ENCODE measurements around the gene TCF12. TPM values are rescaled to one million over a fixed set of nuclear protein-coding genes. Genes with fewer than 3 reads are reported as not detected.
"Not testable (repeated sequence)": the region's sequence is repeated elsewhere in the genome, so short reads cannot be mapped to it uniquely, and the experiment has no call there.

Gene TCF12
- total RNA-seq, 4 donors from 2014 or later, result 105 to 446 (median 180) TPM

DNA sequence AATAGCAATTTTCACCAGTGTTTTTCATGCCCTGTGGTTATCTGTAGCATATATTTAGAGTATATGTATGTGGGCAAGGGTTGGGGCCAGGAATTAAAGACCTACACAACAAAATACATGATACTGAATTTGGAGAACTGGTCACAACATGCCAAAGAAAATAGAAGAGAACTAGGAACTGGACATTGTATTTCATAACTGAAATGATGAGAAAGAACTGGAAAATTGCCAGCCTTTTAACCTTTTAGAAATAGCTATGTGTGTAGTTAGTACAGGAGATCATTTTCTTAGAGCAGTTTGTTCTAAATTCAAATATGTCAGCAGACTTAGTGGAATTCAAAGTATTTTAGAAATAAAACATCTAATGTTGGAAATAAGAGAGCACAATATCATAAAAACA, 230.8 kb downstream of the TCF12 start:
- Histone ChIP-seq H3K4me3 (no peak overlapping the region), H3K36me3 (no peaks in the 10 kb centered on the region), H3K9me3 (no peaks in the 10 kb centered on the region), H3K27me3 (no peaks in the 10 kb centered on the region), H3K4me1 (peaks cover 0 to 40% (median 15%) of the 10 kb centered on the region in 4 donors), H3K27ac (no peak overlapping the region)
- no peak for DNase-seq
- TF ChIP-seq POLR2AphosphoS5 (IDR thresholded peaks at IDR 0.05), result no peak
- no peak for TF ChIP-seq POLR2A (IDR thresholded peaks at IDR 0.05)
- TF ChIP-seq, protein P1, sequence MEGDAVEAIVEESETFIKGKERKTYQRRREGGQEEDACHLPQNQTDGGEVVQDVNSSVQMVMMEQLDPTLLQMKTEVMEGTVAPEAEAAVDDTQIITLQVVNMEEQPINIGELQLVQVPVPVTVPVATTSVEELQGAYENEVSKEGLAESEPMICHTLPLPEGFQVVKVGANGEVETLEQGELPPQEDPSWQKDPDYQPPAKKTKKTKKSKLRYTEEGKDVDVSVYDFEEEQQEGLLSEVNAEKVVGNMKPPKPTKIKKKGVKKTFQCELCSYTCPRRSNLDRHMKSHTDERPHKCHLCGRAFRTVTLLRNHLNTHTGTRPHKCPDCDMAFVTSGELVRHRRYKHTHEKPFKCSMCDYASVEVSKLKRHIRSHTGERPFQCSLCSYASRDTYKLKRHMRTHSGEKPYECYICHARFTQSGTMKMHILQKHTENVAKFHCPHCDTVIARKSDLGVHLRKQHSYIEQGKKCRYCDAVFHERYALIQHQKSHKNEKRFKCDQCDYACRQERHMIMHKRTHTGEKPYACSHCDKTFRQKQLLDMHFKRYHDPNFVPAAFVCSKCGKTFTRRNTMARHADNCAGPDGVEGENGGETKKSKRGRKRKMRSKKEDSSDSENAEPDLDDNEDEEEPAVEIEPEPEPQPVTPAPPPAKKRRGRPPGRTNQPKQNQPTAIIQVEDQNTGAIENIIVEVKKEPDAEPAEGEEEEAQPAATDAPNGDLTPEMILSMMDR (IDR thresholded peaks at IDR 0.05), result no peak
- TF ChIP-seq EP300 (IDR thresholded peaks at IDR 0.05; ENCODE audit: low read depth), result no peak
- intact Hi-C loops (cut with DNase I; ENCODE audit: low total_unique reads), result no loop called here
- in situ Hi-C loops (cut with MboI; ENCODE audit: low pct_ligation_motif_present in 1 of 4, low pct_unique_long_range_greater_than_20kb in 1 of 4, low sequenced_read_pairs in 3 of 4), result loop anchor here (10.0 to 25.0 kb wide), 4 partner anchors 66 to 662 kb away; partner anchors contain the start of gene TCF12 (in 1 of the 4)

DNA sequence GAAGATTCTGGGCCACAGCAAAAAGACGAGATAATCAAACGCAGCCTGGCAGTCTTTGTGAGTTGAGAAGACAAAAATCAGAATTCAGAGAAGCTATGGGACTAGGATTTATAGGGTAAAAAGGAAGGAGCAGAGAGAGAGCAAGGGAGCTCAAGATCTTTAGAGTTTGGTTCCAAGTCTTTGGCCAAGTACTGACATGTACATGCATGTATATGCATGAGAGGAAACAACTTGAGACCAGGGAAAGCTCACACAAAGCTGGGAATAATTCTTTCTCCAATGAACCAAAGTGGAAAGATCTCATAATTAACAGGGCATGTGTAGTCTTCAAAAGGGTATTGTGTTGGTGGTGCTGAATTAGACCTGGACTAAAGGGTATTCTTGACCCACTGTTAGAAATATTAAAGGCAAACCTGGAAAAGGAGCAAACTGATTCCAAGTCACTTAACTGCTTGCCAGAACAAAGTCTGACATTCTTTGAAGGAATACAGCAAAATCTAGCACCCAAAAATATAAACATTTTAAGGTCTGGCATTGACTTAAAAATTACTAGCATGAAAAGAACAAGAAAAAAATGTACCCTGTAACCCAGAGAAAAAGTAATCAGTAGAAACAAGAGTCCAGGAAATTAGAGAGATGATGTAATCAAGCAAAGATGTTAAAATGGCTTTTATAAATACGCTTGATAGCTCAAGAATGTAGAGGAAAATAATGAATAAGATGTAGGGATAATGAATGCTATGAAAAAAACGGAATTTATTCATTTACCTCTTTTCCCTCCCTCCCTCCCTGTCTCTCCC, 231.8 kb downstream of the TCF12 start:
- intact Hi-C loops (cut with DNase I; ENCODE audit: low total_unique reads) (loop anchor here (5.0 kb wide), 1 partner anchor 162 kb away; no protein-coding TSS in a partner anchor), in situ Hi-C loops (cut with MboI; ENCODE audit: low pct_ligation_motif_present in 1 of 4, low pct_unique_long_range_greater_than_20kb in 1 of 4, low sequenced_read_pairs in 3 of 4) (loop anchor here in 1 of 4 donors (25.0 kb wide), 1 partner anchor 387 kb away; no protein-coding TSS in a partner anchor)
- no peak for DNase-seq
- WGBS, 2 donors (ENCODE audit: low coverage in 1 of 2), result 90 to 92% methylated on average over 2 to 4 of the region's 4 CpGs
- no peaks in the 10 kb centered on the region for H3K9me3 ChIP-seq
- no peak overlapping the region for H3K27ac ChIP-seq
- no peaks in the 10 kb centered on the region for H3K27me3 ChIP-seq
- no peaks in the 10 kb centered on the region for H3K36me3 ChIP-seq
- TF ChIP-seq EP300 (IDR thresholded peaks at IDR 0.05; ENCODE audit: low read depth) (no peak), POLR2AphosphoS5 (IDR thresholded peaks at IDR 0.05) (no peak)
- TF ChIP-seq, protein P1 (IDR thresholded peaks at IDR 0.05), result no peak
- no peak overlapping the region for H3K4me3 ChIP-seq
- peaks cover 0 to 40% (median 15%) of the 10 kb centered on the region in 4 donors for H3K4me1 ChIP-seq

DNA sequence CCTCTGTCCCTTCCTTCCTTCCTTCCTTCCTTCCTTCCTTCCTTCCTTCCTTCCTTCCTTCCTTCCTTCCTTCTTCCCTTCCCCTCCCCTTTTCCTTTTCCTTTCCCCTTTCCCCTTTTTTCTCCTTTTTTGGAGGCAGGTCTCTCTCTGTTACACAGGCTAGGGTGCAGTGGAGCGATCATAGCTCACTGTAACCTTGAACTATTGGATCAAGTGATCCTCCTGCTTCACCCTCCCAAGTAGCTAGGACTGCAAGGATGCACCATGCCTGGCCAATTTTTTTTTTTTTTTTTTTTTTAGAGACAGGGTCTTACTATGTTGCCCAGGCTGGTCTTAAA, 232.4 kb downstream of the TCF12 start:
- H3K9me3 ChIP-seq, H3K27ac ChIP-seq, H3K4me3 ChIP-seq, H3K27me3 ChIP-seq, DNase-seq, H3K36me3 ChIP-seq: not testable (repeated sequence)
- peaks cover 0 to 40% (median 15%) of the 10 kb centered on the region in 4 donors for H3K4me1 ChIP-seq
- in situ Hi-C loops (cut with MboI; ENCODE audit: low pct_ligation_motif_present in 1 of 4, low pct_unique_long_range_greater_than_20kb in 1 of 4, low sequenced_read_pairs in 3 of 4) (loop anchor here in 1 of 4 donors (25.0 kb wide), 1 partner anchor 386 kb away; no protein-coding TSS in a partner anchor), intact Hi-C loops (cut with DNase I; ENCODE audit: low total_unique reads) (loop anchor here (5.0 kb wide), 1 partner anchor 161 kb away; no protein-coding TSS in a partner anchor)
- WGBS, 2 donors (ENCODE audit: low coverage in 1 of 2), result 100% methylated on average over 1 of the region's 1 CpG; no CpG with 5 or more reads in 1 of the 2 donors

DNA sequence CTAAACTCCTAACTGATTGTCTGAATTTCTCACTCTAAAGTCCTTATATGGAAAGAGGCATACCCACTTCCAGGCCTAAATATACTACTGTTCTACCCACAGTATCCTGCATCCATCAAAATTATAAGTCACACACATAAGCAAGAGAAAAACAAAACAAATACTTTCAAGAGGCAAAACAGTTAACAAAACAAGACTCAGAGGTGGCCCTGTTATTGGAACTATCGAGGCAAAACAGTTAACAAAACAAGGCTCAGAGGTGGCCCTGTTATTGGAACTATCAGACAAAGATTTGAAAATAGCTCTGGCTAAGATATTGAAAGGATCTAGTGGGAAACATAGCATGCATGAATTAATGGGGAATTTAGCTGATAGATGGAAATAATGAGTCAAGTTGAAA, 233.7 kb downstream of the TCF12 start:
- Histone ChIP-seq H3K27me3 (no peaks in the 10 kb centered on the region), H3K9me3 (no peaks in the 10 kb centered on the region), H3K36me3 (no peaks in the 10 kb centered on the region), H3K27ac (no peak overlapping the region), H3K4me3 (no peak overlapping the region), H3K4me1 (peaks cover 0 to 37% (median 10%) of the 10 kb centered on the region in 4 donors)
- no peak for TF ChIP-seq POLR2AphosphoS5 (IDR thresholded peaks at IDR 0.05)
- TF ChIP-seq EP300 (IDR thresholded peaks at IDR 0.05; ENCODE audit: low read depth), result no peak
- no peak for TF ChIP-seq POLR2A (IDR thresholded peaks at IDR 0.05)
- TF ChIP-seq, protein P1 (IDR thresholded peaks at IDR 0.05), result no peak
- WGBS, 2 donors (ENCODE audit: low coverage in 1 of 2), result 95% methylated on average over 1 of the region's 1 CpG; no CpG with 5 or more reads in 1 of the 2 donors
- intact Hi-C loops (cut with DNase I; ENCODE audit: low total_unique reads) (loop anchor here (5.0 kb wide), 1 partner anchor 160 kb away; no protein-coding TSS in a partner anchor), in situ Hi-C loops (cut with MboI; ENCODE audit: low pct_ligation_motif_present in 1 of 4, low pct_unique_long_range_greater_than_20kb in 1 of 4, low sequenced_read_pairs in 3 of 4) (loop anchor here in 1 of 4 donors (25.0 kb wide), 1 partner anchor 385 kb away; no protein-coding TSS in a partner anchor)
- DNase-seq, result no peak

Measured in transverse colon (tissue), 4 donors.